Colonic mucosa (tissue), 4 donors: ENCODE measurements around the gene TRIM46. TPM values are rescaled to one million over a fixed set of nuclear protein-coding genes. Genes with fewer than 3 reads are reported as not detected.
A peak's percentile ranks its signal among the peaks of the same experiment; 100 is the strongest.

Source experiments
- DNase-seq: peaks from one replicate; pipeline ENCODE4 v3.0.0-alpha.2; 2020
- H3K27ac ChIP-seq: fragments of 200-600 bp; one replicate; pipeline ENCODE4 v1.8.0; 2021
- H3K27me3 ChIP-seq: fragments of 200-600 bp; one replicate; pipeline ENCODE4 v1.8.0; 2021
- H3K36me3 ChIP-seq: fragments of 200-600 bp; one replicate; pipeline ENCODE4 v1.8.0; 2021
- H3K4me1 ChIP-seq: fragments of 200-600 bp; one replicate; pipeline ENCODE4 v1.8.0; 2021; ENCODE audit warnings: mild to moderate bottlenecking
- H3K4me3 ChIP-seq: fragments of 200-600 bp; one replicate; pipeline ENCODE4 v1.8.0; 2021
- H3K9ac ChIP-seq, 2 donors: one replicate each; pipeline ENCODE4 v1.7.0; 2013; ENCODE audit warnings: control low read depth in 2 of 2, low read depth in 2 of 2, low read length in 2 of 2
- H3K9me3 ChIP-seq: fragments of 200-600 bp; one replicate; pipeline ENCODE4 v1.8.0; 2021
- intact Hi-C: fragments of 100-400 bp; cut with DNase I; formaldehyde crosslinking; loops from one replicate; pipeline ENCODE4 v1.14.1; 2022
- total RNA-seq, 2 donors: library from RNA; stranded (reverse); fragmentation: NEBNext Ultra II Directional in 1 of 2; extraction: Animal tissue kit (Norgen Biotek cat#: 25700) in 1 of 2; gene quantifications; one replicate each; pipeline ENCODE4 v1.2.1, GENCODE V29; 2021
- TF ChIP-seq, protein P1 (sequence below): fragments of 200-600 bp; IDR thresholded peaks from one replicate; pipeline ENCODE4 v1.8.0; 2022; ENCODE audit warnings: antibody characterized with exemption, mild to moderate bottlenecking
- donor health status: healthy.
- donor health status: DM: no; HTN: no; CAD: no.
- donor health status: DM: no; HTN: no; CAD: no.

Gene TRIM46
- total RNA-seq, 2 donors from 2014 or later, result 0.10 to 0.19 TPM

DNA sequence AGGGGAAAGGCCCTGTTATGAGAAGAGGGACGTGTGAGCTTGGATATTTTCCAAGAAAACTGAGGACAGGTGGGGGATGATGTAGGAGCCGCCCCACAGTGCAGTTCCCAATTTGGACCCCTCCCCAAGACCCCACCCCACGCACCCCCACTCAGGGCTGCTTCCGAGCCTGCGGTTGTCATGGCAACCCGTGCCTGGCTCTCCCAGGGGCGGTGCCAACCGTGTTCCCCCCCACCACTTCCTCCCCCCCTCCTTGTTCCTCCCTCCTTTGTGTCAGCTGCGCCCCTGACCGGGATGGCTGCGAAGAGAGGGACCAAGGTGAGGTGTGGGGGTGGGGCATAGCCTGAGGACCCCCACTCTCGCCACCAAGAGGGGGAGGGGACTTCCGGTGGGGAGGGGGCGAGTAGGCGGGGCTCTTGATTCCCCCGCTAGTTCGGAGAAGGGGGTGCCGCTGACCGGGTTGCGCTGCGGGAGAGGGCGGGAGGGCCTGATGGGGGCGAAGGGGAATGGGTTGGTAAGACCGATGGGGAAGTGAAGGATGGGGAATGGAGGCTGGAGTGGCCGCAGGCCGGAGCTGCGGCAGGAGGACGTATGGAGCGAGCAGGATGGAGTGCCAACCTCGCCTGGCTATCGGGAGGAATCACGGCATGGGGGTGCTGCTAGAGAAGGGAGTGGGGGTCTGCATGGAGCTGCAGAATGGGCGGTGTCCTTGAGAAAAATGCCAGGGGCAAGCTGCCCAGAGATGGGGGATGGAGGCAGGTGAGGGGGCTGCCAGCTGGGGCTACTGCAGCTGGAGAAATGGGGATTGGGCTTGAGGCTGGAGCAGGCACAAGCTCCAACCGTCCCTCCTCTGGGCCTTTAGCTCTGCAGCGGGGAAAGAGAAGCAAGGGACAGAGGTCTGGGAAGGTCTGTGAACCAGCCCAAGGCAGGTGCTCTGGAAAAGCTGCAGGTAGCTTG lies 953 bp downstream of the TRIM46 start:
- H3K27me3 ChIP-seq, result no peaks in the 10 kb centered on the region
- H3K9ac ChIP-seq, result peak overlapping the region; percentile 1 to 48
- peaks cover 3% of the 10 kb centered on the region for H3K36me3 ChIP-seq
- H3K27ac ChIP-seq, result no peak overlapping the region
- peak overlapping the region; percentile 90 for H3K4me3 ChIP-seq
- H3K4me1 ChIP-seq, result peaks cover 13% of the 10 kb centered on the region
- TF ChIP-seq, protein P1, sequence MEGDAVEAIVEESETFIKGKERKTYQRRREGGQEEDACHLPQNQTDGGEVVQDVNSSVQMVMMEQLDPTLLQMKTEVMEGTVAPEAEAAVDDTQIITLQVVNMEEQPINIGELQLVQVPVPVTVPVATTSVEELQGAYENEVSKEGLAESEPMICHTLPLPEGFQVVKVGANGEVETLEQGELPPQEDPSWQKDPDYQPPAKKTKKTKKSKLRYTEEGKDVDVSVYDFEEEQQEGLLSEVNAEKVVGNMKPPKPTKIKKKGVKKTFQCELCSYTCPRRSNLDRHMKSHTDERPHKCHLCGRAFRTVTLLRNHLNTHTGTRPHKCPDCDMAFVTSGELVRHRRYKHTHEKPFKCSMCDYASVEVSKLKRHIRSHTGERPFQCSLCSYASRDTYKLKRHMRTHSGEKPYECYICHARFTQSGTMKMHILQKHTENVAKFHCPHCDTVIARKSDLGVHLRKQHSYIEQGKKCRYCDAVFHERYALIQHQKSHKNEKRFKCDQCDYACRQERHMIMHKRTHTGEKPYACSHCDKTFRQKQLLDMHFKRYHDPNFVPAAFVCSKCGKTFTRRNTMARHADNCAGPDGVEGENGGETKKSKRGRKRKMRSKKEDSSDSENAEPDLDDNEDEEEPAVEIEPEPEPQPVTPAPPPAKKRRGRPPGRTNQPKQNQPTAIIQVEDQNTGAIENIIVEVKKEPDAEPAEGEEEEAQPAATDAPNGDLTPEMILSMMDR, result no peak
- intact Hi-C loops, result no loop called here
- no peaks in the 10 kb centered on the region for H3K9me3 ChIP-seq
- peak; percentile 34 for DNase-seq

DNA sequence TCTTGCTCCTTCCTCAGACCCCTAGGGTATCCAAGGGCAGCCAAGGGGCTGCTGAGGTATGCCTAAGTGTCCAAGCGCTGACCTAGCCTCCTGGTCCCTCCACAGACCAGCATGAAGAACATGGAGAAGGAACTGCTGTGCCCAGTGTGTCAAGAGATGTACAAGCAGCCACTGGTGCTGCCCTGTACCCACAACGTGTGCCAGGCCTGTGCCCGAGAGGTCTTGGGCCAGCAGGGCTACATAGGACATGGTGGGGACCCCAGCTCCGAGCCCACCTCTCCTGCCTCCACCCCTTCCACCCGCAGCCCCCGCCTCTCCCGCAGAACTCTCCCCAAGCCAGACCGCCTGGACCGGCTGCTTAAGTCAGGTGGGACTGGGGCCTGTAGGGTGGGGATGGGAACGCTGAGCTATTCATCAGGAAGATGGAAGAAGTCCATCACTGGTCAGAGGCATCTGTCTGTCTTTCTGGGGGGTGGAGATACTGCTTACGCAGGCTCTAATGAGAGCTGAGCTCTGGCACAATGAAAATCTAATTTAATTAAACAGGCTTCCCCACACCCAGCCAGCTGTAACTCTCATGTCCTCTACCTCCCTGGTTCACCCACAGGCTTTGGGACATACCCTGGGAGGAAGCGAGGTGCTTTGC lies 1.8 kb downstream of the TRIM46 start:
- peak; percentile 23 for DNase-seq
- H3K4me1 ChIP-seq, result peaks cover 13% of the 10 kb centered on the region

DNA sequence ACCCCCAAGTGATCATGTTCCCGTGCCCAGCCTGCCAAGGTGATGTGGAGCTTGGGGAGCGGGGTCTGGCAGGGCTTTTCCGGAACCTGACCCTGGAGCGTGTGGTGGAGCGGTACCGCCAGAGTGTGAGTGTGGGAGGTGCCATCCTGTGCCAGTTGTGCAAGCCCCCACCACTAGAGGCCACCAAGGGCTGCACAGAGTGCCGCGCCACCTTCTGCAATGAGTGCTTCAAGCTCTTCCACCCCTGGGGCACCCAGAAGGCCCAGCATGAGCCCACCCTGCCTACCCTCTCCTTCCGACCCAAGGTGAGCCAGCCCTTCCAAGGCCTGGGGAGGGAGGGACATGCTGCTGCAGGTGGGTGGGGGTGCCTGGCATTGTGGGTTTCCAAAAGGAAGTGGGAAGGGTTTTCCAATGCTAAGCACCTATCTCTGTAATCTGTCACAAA lies 2.3 kb downstream of the TRIM46 start:
- no peaks in the 10 kb centered on the region for H3K27me3 ChIP-seq
- no peaks in the 10 kb centered on the region for H3K9me3 ChIP-seq
- no peak overlapping the region for H3K27ac ChIP-seq
- intact Hi-C loops, result no loop called here
- peak; percentile 31 for DNase-seq
- no peak overlapping the region for H3K9ac ChIP-seq
- peaks cover 13% of the 10 kb centered on the region for H3K4me1 ChIP-seq
- H3K36me3 ChIP-seq, result no peaks in the 10 kb centered on the region
- TF ChIP-seq, protein P1, result no peak
- H3K4me3 ChIP-seq, result no peak overlapping the region

More for the DNA sequence above, 1.8 kb downstream of the TRIM46 start:
- no peaks in the 10 kb centered on the region for H3K36me3 ChIP-seq
- no peaks in the 10 kb centered on the region for H3K27me3 ChIP-seq
- TF ChIP-seq, protein P1, result no peak
- no peak overlapping the region for H3K9ac ChIP-seq
- H3K4me3 ChIP-seq, result no peak overlapping the region
- no peaks in the 10 kb centered on the region for H3K9me3 ChIP-seq
- no peak overlapping the region for H3K27ac ChIP-seq
- intact Hi-C loops, result no loop called here

DNA sequence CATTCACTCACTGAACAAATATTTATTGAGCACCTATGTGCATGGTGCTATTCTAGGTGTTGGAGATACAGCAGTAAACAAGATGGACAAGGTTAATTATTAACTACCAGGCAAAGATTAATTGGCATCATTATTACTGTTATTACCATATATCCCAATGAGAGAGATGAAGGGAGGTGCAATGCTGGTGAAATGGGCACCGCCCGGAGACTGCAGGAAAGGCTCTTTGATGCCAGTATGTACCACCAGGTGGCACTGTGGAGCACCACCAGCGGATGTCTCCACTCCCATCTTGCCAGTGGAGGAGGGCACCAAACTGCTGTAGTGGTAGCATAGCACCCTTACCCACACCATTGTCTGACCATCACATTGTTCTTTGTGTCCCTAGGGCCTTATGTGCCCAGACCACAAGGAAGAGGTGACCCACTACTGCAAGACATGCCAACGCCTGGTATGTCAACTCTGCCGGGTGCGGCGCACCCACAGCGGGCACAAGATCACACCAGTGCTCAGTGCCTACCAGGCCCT lies 3.0 kb downstream of the TRIM46 start:
- DNase-seq, result peak; percentile 95
- TF ChIP-seq, protein P1, result peak; percentile 91
- peaks cover 13% of the 10 kb centered on the region for H3K4me1 ChIP-seq
- no peak overlapping the region for H3K27ac ChIP-seq
- no peaks in the 10 kb centered on the region for H3K27me3 ChIP-seq
- H3K4me3 ChIP-seq, result no peak overlapping the region
- no peaks in the 10 kb centered on the region for H3K36me3 ChIP-seq
- intact Hi-C loops, result no loop called here
- no peak overlapping the region for H3K9ac ChIP-seq
- H3K9me3 ChIP-seq, result no peaks in the 10 kb centered on the region

DNA sequence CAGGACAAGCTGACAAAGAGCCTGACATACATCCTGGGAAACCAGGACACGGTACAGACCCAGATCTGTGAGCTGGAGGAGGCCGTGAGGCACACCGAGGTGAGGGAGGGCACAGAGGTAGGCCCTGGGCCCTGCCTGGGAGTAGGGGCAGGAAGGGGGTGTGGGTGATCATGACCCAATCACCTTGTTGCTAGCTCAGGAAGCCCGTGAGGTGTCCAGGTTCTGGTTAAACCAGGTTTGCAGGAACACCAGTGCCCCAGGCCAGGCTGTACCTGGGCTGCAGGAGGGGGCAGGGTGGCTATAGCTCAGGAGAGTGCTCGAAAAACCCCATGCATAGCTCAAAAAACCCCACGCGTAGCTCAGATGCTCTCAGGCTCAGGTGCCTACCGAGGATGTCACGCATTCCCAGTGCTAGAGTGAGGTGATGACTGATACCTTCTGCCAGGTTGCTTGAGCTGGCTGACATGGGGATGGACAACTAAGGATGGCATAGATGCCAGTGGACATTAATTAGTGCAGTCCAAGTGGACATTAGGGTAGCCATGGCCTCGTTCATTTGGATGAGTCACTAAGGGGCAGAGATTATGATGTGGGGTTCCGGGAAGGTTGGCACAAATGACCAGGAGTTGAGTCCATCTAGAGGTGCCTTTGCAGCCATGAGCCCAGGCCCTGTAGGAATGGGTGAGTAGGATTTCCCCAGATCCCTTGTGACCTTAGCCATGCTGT lies 3.7 kb downstream of the TRIM46 start:
- H3K4me3 ChIP-seq, result no peak overlapping the region
- H3K27me3 ChIP-seq, result no peaks in the 10 kb centered on the region
- no peaks in the 10 kb centered on the region for H3K9me3 ChIP-seq
- DNase-seq, result peak; percentile 18
- TF ChIP-seq, protein P1, result no peak
- intact Hi-C loops, result no loop called here
- no peak overlapping the region for H3K27ac ChIP-seq
- no peaks in the 10 kb centered on the region for H3K36me3 ChIP-seq
- H3K9ac ChIP-seq, result no peak overlapping the region
- H3K4me1 ChIP-seq, result peaks cover 9% of the 10 kb centered on the region
